Karpas-422 (cell line): Measurements from ENCODE around the gene CHI3L1. TPM values are rescaled to one million over a fixed set of nuclear protein-coding genes. Genes with fewer than 3 reads are reported as not detected.
A peak's percentile ranks its signal among the peaks of the same experiment; 100 is the strongest.

Source experiments
- DNase-seq: peaks from one replicate; pipeline ENCODE4 v3.0.0-alpha.2; 2015
- H2AFZ ChIP-seq: fragments of 200-600 bp; sonication (generic); 2 replicates; pipeline ENCODE4 v1.6.1; 2014; ENCODE audit warnings: antibody characterized with exemption, low read length, mixed read lengths
- H3K27ac ChIP-seq: fragments of 200-600 bp; sonication (generic); 2 replicates; pipeline ENCODE4 v1.5.1; 2014; ENCODE audit warnings: mild to moderate bottlenecking, low read length, moderate library complexity
- H3K27me3 ChIP-seq: fragments of 200-600 bp; sonication (generic); 2 replicates; pipeline ENCODE4 v1.6.1; 2014; ENCODE audit warnings: low read length, mixed read lengths
- H3K36me3 ChIP-seq: fragments of 200-600 bp; sonication (generic); 2 replicates; pipeline ENCODE4 v1.6.1; 2014; ENCODE audit warnings: low read length, mixed read lengths; ENCODE audit not compliant: insufficient read depth
- H3K4me1 ChIP-seq: fragments of 200-600 bp; sonication (generic); 2 replicates; pipeline ENCODE4 v1.6.1; 2014; ENCODE audit warnings: mild to moderate bottlenecking, low read length, mixed read lengths
- H3K4me2 ChIP-seq: fragments of 200-600 bp; sonication (generic); 2 replicates; pipeline ENCODE4 v1.6.1; 2014; ENCODE audit warnings: low read length, low read depth, mild to moderate bottlenecking; ENCODE audit not compliant: poor library complexity, severe bottlenecking
- H3K4me3 ChIP-seq: fragments of 200-600 bp; sonication (generic); 2 replicates; pipeline ENCODE4 v1.5.1; 2014; ENCODE audit warnings: mild to moderate bottlenecking, antibody characterized with exemption, low read length, mixed read lengths
- H3K79me2 ChIP-seq: fragments of 200-600 bp; sonication (generic); 2 replicates; pipeline ENCODE4 v1.6.1; 2014; ENCODE audit warnings: mild to moderate bottlenecking, low read length, mixed read lengths
- H3K9ac ChIP-seq: fragments of 200-600 bp; sonication (generic); 2 replicates; pipeline ENCODE4 v1.6.0; 2014; ENCODE audit warnings: low read length
- H3K9me2 ChIP-seq: fragments of 200-600 bp; sonication (generic), shearing (Covaris generic); replicated peaks from 2 replicates; pipeline ENCODE4 v1.6.0; 2014; ENCODE audit warnings: mild to moderate bottlenecking, low read length, moderate library complexity; ENCODE audit not compliant: insufficient read depth
- H3K9me3 ChIP-seq: fragments of 300-700, 200-600 bp; sonication (generic); 2 replicates; pipeline ENCODE4 v1.6.1; 2014; ENCODE audit warnings: low read length, mixed read lengths
- H4K20me1 ChIP-seq: fragments of 200-600 bp; sonication (generic); 2 replicates; pipeline ENCODE4 v1.6.1; 2014; ENCODE audit warnings: mild to moderate bottlenecking, antibody characterized with exemption, low read length, low read depth; ENCODE audit not compliant: insufficient read depth
- total RNA-seq: library from RNA; depleted of rRNA; stranded (reverse); fragments of >200 nt; shearing (Covaris generic); gene quantifications from 2 replicates; pipeline ENCODE4 v1.2.3, GENCODE V29; 2014; ENCODE audit warnings: low replicate concordance

The CHI3L1 gene
- total RNA-seq, 1 experiment from 2014 or later, result 10.1 TPM

DNA sequence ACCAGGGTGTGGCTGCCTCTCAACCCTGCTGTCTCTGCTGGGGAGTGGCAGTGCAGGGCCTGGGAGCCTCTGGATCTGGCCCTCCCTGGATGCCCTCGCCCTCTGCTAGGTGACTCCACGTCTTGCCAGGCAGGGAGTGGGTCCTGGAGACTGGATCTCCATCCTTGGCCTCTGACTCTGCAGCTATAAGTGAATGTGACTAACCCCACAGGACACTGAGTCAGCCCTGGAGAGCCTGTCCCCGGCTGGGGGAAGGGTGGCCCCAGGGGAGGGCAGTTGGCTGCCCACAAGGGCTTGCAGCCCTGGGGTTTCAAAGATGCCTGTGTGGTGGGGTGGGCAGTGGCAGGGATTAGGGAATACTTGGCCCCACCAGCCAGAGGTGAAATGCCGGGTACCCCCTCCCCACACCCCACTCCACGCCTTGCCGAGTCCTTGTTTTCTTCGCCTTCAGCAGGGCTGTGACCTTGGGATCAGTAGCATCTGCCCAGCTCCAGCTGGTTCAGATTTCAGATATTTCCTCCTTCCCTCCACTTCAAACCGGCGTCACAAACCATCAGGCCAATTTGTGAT, 8.9 kb downstream of the CHI3L1 start:
- Histone ChIP-seq H3K79me2 (peaks cover 5% of the 10 kb centered on the region; the same call in 1 of the 2 replicates), H3K4me1 (peaks cover 99% of the 10 kb centered on the region), H3K36me3 (peaks cover 12% of the 10 kb centered on the region), H3K27ac (peak overlapping the region; percentile 99), H3K4me2 (peak overlapping the region; percentile 80), H2AFZ (no peak overlapping the region), H3K9me3 (no peaks in the 10 kb centered on the region), H4K20me1 (peaks cover 4% of the 10 kb centered on the region; the same call in 1 of the 2 replicates), H3K27me3 (no peaks in the 10 kb centered on the region), H3K9me2 (no peaks in the 10 kb centered on the region), H3K9ac (peak overlapping the region; percentile 96), H3K4me3 (peak overlapping the region; percentile 71)
- peak; percentile 57 for DNase-seq

DNA sequence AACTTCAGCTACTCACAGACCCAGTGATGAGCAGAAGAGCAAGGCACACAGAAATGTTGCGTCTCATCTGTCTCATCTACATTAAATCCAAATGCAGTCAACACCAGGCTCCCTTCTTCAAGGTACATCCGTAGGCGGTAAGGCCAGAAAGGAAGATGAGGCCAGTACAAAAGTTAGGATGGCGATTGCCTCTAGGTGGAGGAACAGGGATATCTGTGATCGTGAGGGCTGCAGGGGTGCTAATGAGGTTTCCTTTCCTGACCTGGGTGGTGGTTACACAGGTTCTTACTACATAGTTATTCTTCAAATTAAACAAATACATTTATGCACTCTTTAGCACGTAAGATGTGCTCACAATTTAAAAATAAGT, 9.5 kb downstream of the CHI3L1 start:
- Histone ChIP-seq H3K4me1 (peaks cover 100% of the 10 kb centered on the region), H3K79me2 (peaks cover 5% of the 10 kb centered on the region; the same call in 1 of the 2 replicates), H3K4me2 (peak overlapping the region; percentile 80), H3K27ac (peak overlapping the region; percentile 99), H3K4me3 (peak overlapping the region; percentile 71; the same call in 1 of the 2 replicates), H3K27me3 (no peaks in the 10 kb centered on the region), H3K9me3 (no peaks in the 10 kb centered on the region), H2AFZ (no peak overlapping the region), H3K9ac (peak overlapping the region; percentile 96), H3K9me2 (no peaks in the 10 kb centered on the region), H4K20me1 (peaks cover 6% of the 10 kb centered on the region; the same call in 1 of the 2 replicates), H3K36me3 (peaks cover 16% of the 10 kb centered on the region)
- peak; percentile 68 for DNase-seq

DNA sequence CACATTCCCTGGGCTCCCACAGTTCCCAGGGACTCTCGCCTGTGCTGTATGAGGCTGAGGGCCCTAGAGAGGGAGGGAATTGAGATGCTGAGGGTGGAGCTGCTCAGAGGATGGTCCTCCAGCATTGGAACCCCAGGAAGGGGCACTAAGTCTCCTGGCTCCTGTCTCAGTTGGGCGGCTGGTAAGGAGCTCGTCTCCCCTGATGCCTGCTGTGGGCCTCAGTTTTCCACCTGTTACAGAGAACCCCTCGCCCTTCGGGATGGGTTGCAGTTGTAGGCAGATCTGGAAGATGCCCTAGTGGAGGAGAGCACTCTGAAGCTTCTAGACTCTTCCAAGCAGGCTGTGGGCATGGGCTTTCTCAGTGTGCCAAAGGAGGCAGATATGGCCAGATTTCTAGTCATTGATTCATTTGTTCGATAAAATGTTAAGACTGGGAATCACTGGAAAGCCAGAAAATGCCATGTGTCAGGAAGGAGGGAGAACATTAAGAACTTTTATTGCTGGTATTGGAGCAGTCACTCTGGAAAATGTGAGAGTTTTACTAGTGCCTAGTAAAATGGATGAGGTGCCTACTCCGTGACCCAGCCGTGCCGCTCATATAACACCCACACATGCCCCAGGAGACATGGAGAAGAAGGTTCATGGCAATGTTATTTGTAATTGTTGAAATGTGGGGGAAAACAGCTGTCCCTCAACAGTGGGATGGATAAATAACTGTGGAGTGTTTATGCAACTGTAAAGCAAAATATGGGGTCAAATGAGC, 10.1 kb downstream of the CHI3L1 start:
- H3K9ac ChIP-seq, result peak overlapping the region; percentile 96
- no peak overlapping the region for H2AFZ ChIP-seq
- no peaks in the 10 kb centered on the region for H3K27me3 ChIP-seq
- H3K9me3 ChIP-seq, result no peaks in the 10 kb centered on the region
- peak overlapping the region; percentile 99 for H3K27ac ChIP-seq
- peak overlapping the region; percentile 71; the same call in 1 of the 2 replicates for H3K4me3 ChIP-seq
- H3K36me3 ChIP-seq, result peaks cover 21% of the 10 kb centered on the region
- H3K4me2 ChIP-seq, result peak overlapping the region; percentile 80
- H3K9me2 ChIP-seq, result no peaks in the 10 kb centered on the region
- peaks cover 7% of the 10 kb centered on the region; the same call in 1 of the 2 replicates for H4K20me1 ChIP-seq
- DNase-seq, result peak; percentile 66
- H3K4me1 ChIP-seq, result peaks cover 100% of the 10 kb centered on the region
- peaks cover 5% of the 10 kb centered on the region; the same call in 1 of the 2 replicates for H3K79me2 ChIP-seq

DNA sequence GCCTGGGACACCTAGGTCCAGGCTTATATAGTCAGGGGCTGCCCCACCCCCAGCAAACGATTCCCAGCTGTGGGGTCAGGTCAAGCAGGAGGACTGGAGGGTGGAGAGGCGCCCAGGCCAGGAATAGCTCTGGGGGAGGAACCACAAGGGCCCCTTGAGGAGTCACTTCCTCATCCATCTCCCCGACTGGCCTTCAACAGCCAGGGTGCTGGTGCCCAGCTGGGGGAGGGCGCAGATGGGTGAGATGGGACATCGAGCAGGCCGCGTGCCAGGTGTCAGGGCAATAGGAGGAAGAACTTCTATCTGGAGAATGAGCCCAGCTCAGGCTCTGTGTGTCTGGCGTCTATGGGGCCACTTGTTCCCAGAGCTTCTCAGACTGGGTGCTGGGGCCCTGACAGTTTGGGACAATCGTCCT, 10.7 kb downstream of the CHI3L1 start:
- no peaks in the 10 kb centered on the region for H3K9me3 ChIP-seq
- H3K27ac ChIP-seq, result peak overlapping the region; percentile 99
- H3K27me3 ChIP-seq, result no peaks in the 10 kb centered on the region
- peak; percentile 98 for DNase-seq
- peak overlapping the region; percentile 75 for H3K4me3 ChIP-seq
- peaks cover 10% of the 10 kb centered on the region; the same call in 1 of the 2 replicates for H4K20me1 ChIP-seq
- peaks cover 5% of the 10 kb centered on the region; the same call in 1 of the 2 replicates for H3K79me2 ChIP-seq
- peak overlapping the region; percentile 96 for H3K9ac ChIP-seq
- H3K36me3 ChIP-seq, result peaks cover 24% of the 10 kb centered on the region
- peaks cover 100% of the 10 kb centered on the region for H3K4me1 ChIP-seq
- H3K9me2 ChIP-seq, result no peaks in the 10 kb centered on the region
- H3K4me2 ChIP-seq, result peak overlapping the region; percentile 89
- no peak overlapping the region for H2AFZ ChIP-seq

DNA sequence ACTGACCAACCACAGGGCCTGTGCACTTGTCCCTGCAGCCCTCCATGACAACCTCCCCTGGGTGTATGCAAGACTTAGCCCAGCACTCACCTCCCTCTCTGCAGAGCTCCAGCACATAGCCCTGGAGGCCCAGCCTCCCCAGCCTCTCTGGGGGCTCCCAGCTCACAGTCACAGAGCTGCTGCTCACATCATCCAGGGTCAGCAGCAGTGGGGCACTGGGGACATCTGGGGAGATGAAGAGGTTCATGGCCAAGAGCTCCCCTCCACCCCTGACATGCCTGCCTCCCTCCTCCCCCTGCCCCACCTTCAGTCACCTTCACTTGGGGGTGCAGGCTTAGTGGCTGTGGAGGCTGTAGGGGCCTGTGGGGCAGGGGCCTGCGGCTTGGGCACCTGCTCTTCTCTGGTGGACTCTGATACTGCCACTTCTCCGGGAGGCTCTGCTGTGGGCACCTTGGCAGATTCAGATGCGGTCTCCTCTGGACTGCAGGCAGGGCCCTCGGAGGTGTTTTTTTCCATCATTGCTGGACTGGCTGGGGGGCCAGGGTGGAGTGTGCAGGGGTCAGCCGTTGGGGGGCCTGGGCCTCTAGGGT, 11.2 kb downstream of the CHI3L1 start, which contains the start of gene MYBPH:
Gene MYBPH, minus strand, starts transcription at position 590 of the 590 bp plus-strand sequence. Its CDS starts 71 bp downstream, at position 519.
- H3K9me2 ChIP-seq, result no peaks in the 10 kb centered on the region
- H2AFZ ChIP-seq, result no peak within 1 kb of the TSS
- H3K36me3 ChIP-seq, result peaks cover 29% of the 10 kb centered on the region
- no peaks in the 10 kb centered on the region for H3K9me3 ChIP-seq
- no peaks in the 10 kb centered on the region for H3K27me3 ChIP-seq
- H3K4me1 ChIP-seq, result peaks cover 100% of the 10 kb centered on the region
- H3K9ac ChIP-seq, result peak within 1 kb of the TSS; percentile 96
- H3K4me3 ChIP-seq, result peak within 1 kb of the TSS; percentile 75
- H3K4me2 ChIP-seq, result peak within 1 kb of the TSS; percentile 89
- peak within 1 kb of the TSS; percentile 99 for H3K27ac ChIP-seq
- peaks cover 10% of the 10 kb centered on the region; the same call in 1 of the 2 replicates for H4K20me1 ChIP-seq
- peak; percentile 86 for DNase-seq
- H3K79me2 ChIP-seq, result peaks cover 5% of the 10 kb centered on the region; the same call in 1 of the 2 replicates

DNA sequence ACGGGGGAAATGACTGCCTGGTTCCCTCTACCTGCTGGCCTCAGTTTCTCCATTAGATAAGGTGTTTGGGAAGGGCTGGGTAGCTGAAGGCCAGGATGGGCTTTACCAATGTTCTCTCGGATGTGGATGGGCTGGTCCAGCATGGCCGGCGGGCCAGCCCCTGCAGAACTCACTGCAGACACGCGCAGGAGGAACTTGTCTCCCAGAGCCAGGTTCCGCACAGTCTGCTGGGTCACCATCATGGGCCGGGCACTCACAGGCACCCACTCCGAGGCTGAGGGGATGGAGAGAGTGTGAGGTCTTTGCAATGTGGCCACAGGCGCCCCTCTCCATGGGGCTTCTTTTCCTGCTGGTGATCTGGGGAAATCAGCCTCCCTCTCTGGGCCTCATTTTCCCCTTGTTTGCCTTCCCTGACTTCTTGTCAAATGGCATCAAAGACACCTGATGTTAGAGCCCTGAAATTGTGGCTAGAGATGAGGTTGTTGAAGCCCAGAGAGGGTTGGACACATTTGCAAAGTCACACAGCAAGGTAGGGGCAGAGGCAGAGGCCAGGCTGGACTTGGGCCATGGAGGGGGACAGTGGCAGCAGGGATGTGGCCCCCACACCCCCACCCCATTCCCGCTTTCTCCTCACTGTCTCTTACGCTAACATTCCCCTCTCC, 12.0 kb downstream of the CHI3L1 start:
- peaks cover 37% of the 10 kb centered on the region for H3K36me3 ChIP-seq
- H3K4me2 ChIP-seq, result peak overlapping the region; percentile 89
- peak overlapping the region; percentile 99 for H3K27ac ChIP-seq
- no peaks in the 10 kb centered on the region for H3K9me3 ChIP-seq
- peak; percentile 54 for DNase-seq
- no peak overlapping the region for H2AFZ ChIP-seq
- H3K9ac ChIP-seq, result peak overlapping the region; percentile 96
- H3K27me3 ChIP-seq, result no peaks in the 10 kb centered on the region
- peaks cover 100% of the 10 kb centered on the region for H3K4me1 ChIP-seq
- peaks cover 10% of the 10 kb centered on the region; the same call in 1 of the 2 replicates for H4K20me1 ChIP-seq
- peaks cover 5% of the 10 kb centered on the region; the same call in 1 of the 2 replicates for H3K79me2 ChIP-seq
- H3K4me3 ChIP-seq, result peak overlapping the region; percentile 75
- H3K9me2 ChIP-seq, result no peaks in the 10 kb centered on the region

DNA sequence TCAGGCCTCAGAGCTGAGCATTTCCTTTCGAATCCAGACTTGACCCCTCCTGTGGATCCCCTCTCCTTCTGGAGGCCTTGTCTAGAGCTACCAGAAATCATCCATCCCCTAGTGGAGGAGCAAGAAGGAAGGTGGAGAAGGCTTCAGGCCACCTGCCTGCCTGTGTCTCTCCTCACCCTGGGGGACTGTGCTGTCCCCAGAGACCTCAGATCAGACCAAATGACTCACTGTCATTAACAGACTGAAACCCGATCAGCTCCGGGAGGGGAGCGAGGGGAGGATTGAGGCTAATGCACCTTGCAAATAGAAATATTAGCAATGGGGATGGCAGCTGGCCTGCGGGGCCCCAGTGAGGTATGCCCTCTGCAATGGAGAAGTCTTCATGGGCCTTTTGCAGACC, 12.9 kb downstream of the CHI3L1 start:
- Histone ChIP-seq H3K4me3 (peak overlapping the region; percentile 75), H3K27ac (peak overlapping the region; percentile 99), H2AFZ (no peak overlapping the region), H3K79me2 (no peaks in the 10 kb centered on the region), H3K4me1 (peaks cover 100% of the 10 kb centered on the region), H3K4me2 (peak overlapping the region; percentile 89), H3K9me3 (no peaks in the 10 kb centered on the region), H3K9ac (peak overlapping the region; percentile 96), H3K36me3 (peaks cover 44% of the 10 kb centered on the region), H3K27me3 (no peaks in the 10 kb centered on the region), H4K20me1 (peaks cover 10% of the 10 kb centered on the region; the same call in 1 of the 2 replicates), H3K9me2 (no peaks in the 10 kb centered on the region)
- peak; percentile 98 for DNase-seq
